Heart right ventricle (tissue), 16 donors: ENCODE measurements around the gene KTI12. TPM values are rescaled to one million over a fixed set of nuclear protein-coding genes. Genes with fewer than 3 reads are reported as not detected.

Experiments
- ATAC-seq, 8 donors: fragments of 200-7000 bp; cut with Tn5 transposase; one replicate each; pipeline ENCODE4 v1.9.1; 2020; ENCODE audit warnings: mild to moderate bottlenecking in 8 of 8, moderate library complexity in 8 of 8, moderate number of reproducible peaks in 1 of 8
- DNase-seq, 2 donors: peaks; one replicate each; pipeline ENCODE4 v3.0.0-alpha.2; 2020
- H3K27ac ChIP-seq, 10 donors: fragments of 200-600 bp; sonication (generic) in 2 of 10; one replicate each; pipeline versions ENCODE4 v1.5.0 to v1.8.0; 2020 to 2022; ENCODE audit warnings: mild to moderate bottlenecking in 3 of 10
- H3K27me3 ChIP-seq, 7 donors: fragments of 200-600 bp; one replicate each; pipeline ENCODE4 v1.8.0; 2021 to 2022; ENCODE audit warnings: mild to moderate bottlenecking in 2 of 7
- H3K36me3 ChIP-seq, 9 donors: fragments of 200-600 bp; sonication (generic) in 1 of 9; one replicate each; pipeline versions ENCODE4 v1.5.0 to v1.8.0; 2020 to 2022; ENCODE audit warnings: mild to moderate bottlenecking in 2 of 9
- H3K4me1 ChIP-seq, 9 donors: fragments of 200-600 bp; sonication (generic) in 1 of 9; one replicate each; pipeline versions ENCODE4 v1.5.0 to v1.8.0; 2020 to 2022; ENCODE audit warnings: mild to moderate bottlenecking in 4 of 9
- H3K4me3 ChIP-seq, 10 donors: fragments of 200-600 bp; sonication (generic) in 2 of 10; one replicate each; pipeline versions ENCODE4 v1.5.0 to v1.8.0; 2020 to 2022; ENCODE audit warnings: mild to moderate bottlenecking in 7 of 10, moderate library complexity in 2 of 10
- H3K9me3 ChIP-seq, 11 donors: fragments of 200-600 bp in 10 of 11; sonication (generic) in 2 of 11; one replicate each; pipeline versions ENCODE4 v1.5.0 to v1.8.0; 2013 to 2022; ENCODE audit warnings: mild to moderate bottlenecking in 2 of 11, control low read depth in 1 of 11, moderate library complexity in 1 of 11
- CTCF ChIP-seq, 9 donors: fragments of 200-600 bp; sonication (generic) in 2 of 9; IDR thresholded peaks; one replicate each; pipeline versions ENCODE4 v1.5.0 to v1.8.0; 2021 to 2022; ENCODE audit warnings: antibody characterized with exemption in 9 of 9, mild to moderate bottlenecking in 5 of 9, moderate library complexity in 1 of 9
- WGBS, 2 donors: extraction: QIAGEN DNeasy Blood & Tissue Kit; methylation state at CpG; one replicate each; pipeline ENCODE4 v1.1.7; 2013; ENCODE audit warnings: inconsistent platforms in 1 of 2; 5-methylcytosine and 5-hydroxymethylcytosine counted together
- intact Hi-C, 10 donors: fragments of 100-400 bp; cut with DNase I; formaldehyde crosslinking; loops; one replicate each; pipeline versions ENCODE4 v1.11.1 to v1.14.2; 2022
- polyA plus RNA-seq, 2 donors: library from polyadenylated mRNA; stranded (reverse); fragments of 200-250 nt; gene quantifications; one replicate each; pipeline ENCODE4 v1.2.3, GENCODE V29; 2013
- total RNA-seq, 10 donors: library from RNA; stranded (reverse); fragmentation: NEBNext Ultra II Directional in 3 of 10; extraction: Animal tissue kit (Norgen Biotek cat#: 25700) in 3 of 10; gene quantifications; one replicate each; pipeline versions ENCODE4 v1.2.1 to v1.2.4, GENCODE V29; 2021 to 2023
- donor health status: Arrhythmogenic right ventricular cardiomyopathy.
- donor health status: ischemic (EF 13 %, LVEDD 7.1; RV severe dilation, severe dysfunction).
- donor health status: healthy with polysubstance abuse.
- donor health status: DM: no; HTN: yes; CAD: no.
- donor health status: DM: no; HTN: no; CAD: no.
- donor health status: ischemic (EF 25% LVEDD 6.9; RV normal size, moderate dysfunction).
- donor health status: ischemic (EF 25% LVEDD 5.7; RV mildly dilated, moderate dysfunction).
- donor health status: healthy.
- donor health status: DM: yes; HTN: yes; CAD: no.
- donor health status: Ischemic cardiomyopathy.
- donor health status: ischemic (EF 35%, LVEDD 5.7; RV mildly dilated, moderate dysfunction).
- donor health status: nonischemic (EF 11% LVEDD 7.7; RV severe dilation, severe dysfunction).
- donor health status: DM: yes; HTN: yes; CAD: no.
- donor health status: PGD.
- donor health status: ischemic (EF 29% LVEDD 5.4; RV normal size, mild dysfunction).
- donor health status: nonischemic (EF 23%, LVEDD 6.1; RV moderate dilation, normal function).

The KTI12 gene
- total and polyA plus RNA-seq, 12 donors: 1.9 to 7.5 (median 3.5) TPM

- Histone ChIP-seq H3K9me3 (no peaks in the 10 kb centered on the region), H3K4me3 (no peak overlapping the region), H3K27ac (no peak overlapping the region), H3K36me3 (no peaks in the 10 kb centered on the region), H3K4me1 (peaks cover 0 to 6% (median 0%) of the 10 kb centered on the region in 9 donors), H3K27me3 (peaks cover 5 to 30% (median 25%) of the 10 kb centered on the region in 7 donors)
- ATAC-seq (no peak), DNase-seq (no peak)
- 68 to 69% methylated on average over 4 of the region's 4 CpGs for WGBS, 2 donors
- no peak for TF ChIP-seq CTCF (IDR thresholded peaks at IDR 0.05)
- intact Hi-C loops: no loop called here
Measured at GRCh38 chr1:51986718-51987117, 46.9 kb downstream of the KTI12 start.

- no peak for DNase-seq
- Histone ChIP-seq H3K27me3 (no peaks in the 10 kb centered on the region), H3K4me1 (no peaks in the 10 kb centered on the region), H3K9me3 (no peaks in the 10 kb centered on the region), H3K36me3 (no peaks in the 10 kb centered on the region), H3K27ac (no peak overlapping the region), H3K4me3 (no peak overlapping the region)
- no peak for TF ChIP-seq CTCF (IDR thresholded peaks at IDR 0.05)
- ATAC-seq: no peak
- 90 to 92% methylated on average over 3 of the region's 3 CpGs for WGBS, 2 donors
- intact Hi-C loops: no loop called here
Measured at GRCh38 chr1:51982161-51982560, 51.4 kb downstream of the KTI12 start.

Other genes starting within 250 kb of the KTI12 start
- 100 to 1,000 TPM; 115 to 163 (median 135) TPM for gene NRDC, start 155.1 kb downstream of the KTI12 start, total RNA-seq
- 100 to 1,000 TPM in 1 of 2 donors, 10 to 100 TPM in 1; 77.8 to 228 TPM for gene NRDC, start 155.1 kb downstream of the KTI12 start, polyA plus RNA-seq
- under 1 TPM in 1 of 10 donors, not detected in 9; 0.02 TPM for gene RAB3B, start 43.1 kb downstream of the KTI12 start, total RNA-seq
- gene RAB3B, start 43.1 kb downstream of the KTI12 start, polyA plus RNA-seq: under 1 TPM in 1 of 2 donors, not detected in 1; 0.01 TPM
- 10 to 100 TPM; 18.9 to 34.9 (median 27.3) TPM for gene TXNDC12, start 21.4 kb upstream of the KTI12 start, total RNA-seq
- gene TXNDC12, start 21.4 kb upstream of the KTI12 start, polyA plus RNA-seq: 10 to 100 TPM; 15.6 to 28.5 TPM
- 10 to 100 TPM; 27.7 to 37.1 (median 30.2) TPM for gene BTF3L4, start 22.5 kb upstream of the KTI12 start, total RNA-seq
- gene BTF3L4, start 22.5 kb upstream of the KTI12 start, polyA plus RNA-seq: 10 to 100 TPM; 24.9 to 36.3 TPM
- gene ZFYVE9, start 108.3 kb upstream of the KTI12 start, total RNA-seq: 10 to 100 TPM; 13.5 to 22.2 (median 15.8) TPM
- gene ZFYVE9, start 108.3 kb upstream of the KTI12 start, polyA plus RNA-seq: 1 to 10 TPM; 2.6 to 5.2 TPM